ENCODE data around the gene EFCAB14.

- TF ChIP-seq FOXJ3 (CRISPR knock-in tag; IDR thresholded peaks at IDR 0.05) (no peak), EP300 (IDR thresholded peaks at IDR 0.05; ENCODE audit: low read length) (no peak), SMARCC2 (IDR thresholded peaks at IDR 0.05; ENCODE audit: low read depth) (no peak), HIVEP1 (CRISPR knock-in tag; IDR thresholded peaks at IDR 0.05) (no peak), EZH2 (IDR thresholded peaks at IDR 0.05; ENCODE audit: borderline replicate concordance, low read depth, low read length) (no peak)
- TF ChIP-seq, protein P1, sequence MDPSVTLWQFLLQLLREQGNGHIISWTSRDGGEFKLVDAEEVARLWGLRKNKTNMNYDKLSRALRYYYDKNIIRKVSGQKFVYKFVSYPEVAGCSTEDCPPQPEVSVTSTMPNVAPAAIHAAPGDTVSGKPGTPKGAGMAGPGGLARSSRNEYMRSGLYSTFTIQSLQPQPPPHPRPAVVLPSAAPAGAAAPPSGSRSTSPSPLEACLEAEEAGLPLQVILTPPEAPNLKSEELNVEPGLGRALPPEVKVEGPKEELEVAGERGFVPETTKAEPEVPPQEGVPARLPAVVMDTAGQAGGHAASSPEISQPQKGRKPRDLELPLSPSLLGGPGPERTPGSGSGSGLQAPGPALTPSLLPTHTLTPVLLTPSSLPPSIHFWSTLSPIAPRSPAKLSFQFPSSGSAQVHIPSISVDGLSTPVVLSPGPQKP (CRISPR knock-in tag; IDR thresholded peaks at IDR 0.05): no peak
These were observed 65.4 kb downstream of the EFCAB14 start for GRCh38 chr1:46653405-46653958.

All from K562 (cell line).